ENCODE results near the gene TEX54.

Gene TEX54

GRCh38 chr11:62788991-62789390 is 43.6 kb downstream of the TEX54 start:
- no peak for DNase-seq (ENCODE audit: low read depth in 2 of 2)

- DNase-seq (ENCODE audit: low read depth in 2 of 2) = peak; percentile 97 to 99
These were observed 45.5 kb downstream of the TEX54 start, which contains the start of gene TMEM179B for GRCh38 chr11:62787005-62787759. Gene TMEM179B (plus strand): TSS chr11:62787402. CDS start chr11:62787432, 30 bp downstream.

- DNase-seq (ENCODE audit: low read depth in 2 of 2) = peak; percentile 80 to 84
These were observed 46.2 kb downstream of the TEX54 start for GRCh38 chr11:62786318-62787004.

- no peak for DNase-seq (ENCODE audit: low read depth in 2 of 2)
These were observed 49.9 kb downstream of the TEX54 start for GRCh38 chr11:62782753-62783152.
